ENCODE results near the gene PPM1A.

DNA sequence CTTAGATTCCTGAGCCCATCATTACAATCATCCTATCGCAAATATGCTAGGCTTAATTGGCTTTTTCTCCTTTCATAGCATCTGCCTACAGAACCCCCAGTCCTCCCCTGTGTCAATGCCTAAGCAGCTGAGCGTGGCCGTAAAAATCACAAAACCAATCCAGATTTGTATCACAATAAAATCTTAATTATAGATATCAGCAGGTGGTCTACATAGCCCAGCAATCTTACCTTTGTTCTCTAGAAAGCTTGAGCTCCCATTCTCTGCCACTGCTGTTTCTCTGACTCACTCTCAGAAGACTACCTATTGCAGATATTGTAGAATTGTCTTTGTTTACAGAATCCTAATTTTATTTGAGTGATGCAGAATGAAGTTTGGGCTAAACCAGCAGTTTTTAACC lies 37.9 kb upstream of the PPM1A start:
- TF ChIP-seq NR3C1 (IDR thresholded peaks at IDR 0.05) (no peak), NPAS2 (CRISPR knock-in tag; IDR thresholded peaks at IDR 0.05; ENCODE audit: borderline replicate concordance) (no peak), CHD2 (IDR thresholded peaks at IDR 0.05; ENCODE audit: low read length, partially characterized antibody) (no peak), POLR2A (IDR thresholded peaks at IDR 0.05; ENCODE audit: low read length) (no peak), TP53 (CRISPR knock-in tag; IDR thresholded peaks at IDR 0.05) (no peak), HDAC2 (IDR thresholded peaks at IDR 0.05) (no peak), EP300 (IDR thresholded peaks at IDR 0.05) (no peak), RFX5 (IDR thresholded peaks at IDR 0.05) (no peak)
- TF ChIP-seq, protein P1, sequence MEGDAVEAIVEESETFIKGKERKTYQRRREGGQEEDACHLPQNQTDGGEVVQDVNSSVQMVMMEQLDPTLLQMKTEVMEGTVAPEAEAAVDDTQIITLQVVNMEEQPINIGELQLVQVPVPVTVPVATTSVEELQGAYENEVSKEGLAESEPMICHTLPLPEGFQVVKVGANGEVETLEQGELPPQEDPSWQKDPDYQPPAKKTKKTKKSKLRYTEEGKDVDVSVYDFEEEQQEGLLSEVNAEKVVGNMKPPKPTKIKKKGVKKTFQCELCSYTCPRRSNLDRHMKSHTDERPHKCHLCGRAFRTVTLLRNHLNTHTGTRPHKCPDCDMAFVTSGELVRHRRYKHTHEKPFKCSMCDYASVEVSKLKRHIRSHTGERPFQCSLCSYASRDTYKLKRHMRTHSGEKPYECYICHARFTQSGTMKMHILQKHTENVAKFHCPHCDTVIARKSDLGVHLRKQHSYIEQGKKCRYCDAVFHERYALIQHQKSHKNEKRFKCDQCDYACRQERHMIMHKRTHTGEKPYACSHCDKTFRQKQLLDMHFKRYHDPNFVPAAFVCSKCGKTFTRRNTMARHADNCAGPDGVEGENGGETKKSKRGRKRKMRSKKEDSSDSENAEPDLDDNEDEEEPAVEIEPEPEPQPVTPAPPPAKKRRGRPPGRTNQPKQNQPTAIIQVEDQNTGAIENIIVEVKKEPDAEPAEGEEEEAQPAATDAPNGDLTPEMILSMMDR (IDR thresholded peaks at IDR 0.05) = no peak
- TF ChIP-seq, protein P2, sequence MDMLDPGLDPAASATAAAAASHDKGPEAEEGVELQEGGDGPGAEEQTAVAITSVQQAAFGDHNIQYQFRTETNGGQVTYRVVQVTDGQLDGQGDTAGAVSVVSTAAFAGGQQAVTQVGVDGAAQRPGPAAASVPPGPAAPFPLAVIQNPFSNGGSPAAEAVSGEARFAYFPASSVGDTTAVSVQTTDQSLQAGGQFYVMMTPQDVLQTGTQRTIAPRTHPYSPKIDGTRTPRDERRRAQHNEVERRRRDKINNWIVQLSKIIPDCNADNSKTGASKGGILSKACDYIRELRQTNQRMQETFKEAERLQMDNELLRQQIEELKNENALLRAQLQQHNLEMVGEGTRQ (IDR thresholded peaks at IDR 0.05) = no peak
- TF ChIP-seq, protein P3, sequence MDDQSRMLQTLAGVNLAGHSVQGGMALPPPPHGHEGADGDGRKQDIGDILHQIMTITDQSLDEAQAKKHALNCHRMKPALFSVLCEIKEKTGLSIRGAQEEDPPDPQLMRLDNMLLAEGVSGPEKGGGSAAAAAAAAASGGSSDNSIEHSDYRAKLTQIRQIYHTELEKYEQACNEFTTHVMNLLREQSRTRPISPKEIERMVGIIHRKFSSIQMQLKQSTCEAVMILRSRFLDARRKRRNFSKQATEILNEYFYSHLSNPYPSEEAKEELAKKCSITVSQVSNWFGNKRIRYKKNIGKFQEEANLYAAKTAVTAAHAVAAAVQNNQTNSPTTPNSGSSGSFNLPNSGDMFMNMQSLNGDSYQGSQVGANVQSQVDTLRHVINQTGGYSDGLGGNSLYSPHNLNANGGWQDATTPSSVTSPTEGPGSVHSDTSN (IDR thresholded peaks at IDR 0.05) = no peak

All from A549 (cell line).